ENCODE results near the gene MRPL20. TPM values are rescaled to one million over a fixed set of nuclear protein-coding genes. Genes with fewer than 3 reads are reported as not detected.

The MRPL20 gene
- total and polyA plus RNA-seq, 2 donors (not counting 3 experiments of a cell fraction or from before 2014, with no cell fraction given): 134 to 152 TPM

GRCh38 chr1:1425426-1425752 is 18.3 kb upstream of the MRPL20 start:
- Histone ChIP-seq H3K9me3 (replicated peaks; ENCODE audit: control insufficient read depth, insufficient read depth, low read length) (no peaks in the 10 kb centered on the region), H3K27ac (ENCODE audit: insufficient read depth, low read depth, low read length) (no peak overlapping the region), H2AFZ (ENCODE audit: low read depth, low read length) (no peak overlapping the region), H3K27me3 (ENCODE audit: control insufficient read depth in 2 of 2, insufficient read depth in 2 of 2, low read length in 2 of 2) (no peaks in the 10 kb centered on the region), H3K9me1 (replicated peaks; ENCODE audit: control insufficient read depth, extremely low read depth, insufficient read depth, low read length) (no peaks in the 10 kb centered on the region), H3K9ac (replicated peaks; ENCODE audit: extremely low read depth, insufficient read depth, low read length) (no peak overlapping the region), H4K20me1 (replicated peaks; ENCODE audit: control insufficient read depth, extremely low read depth, insufficient read depth, low read length) (no peaks in the 10 kb centered on the region), H3K36me3 (ENCODE audit: control insufficient read depth in 2 of 2, extremely low read depth in 1 of 2, insufficient read depth in 2 of 2, low read length in 2 of 2) (no peaks in the 10 kb centered on the region), H3K79me2 (ENCODE audit: control insufficient read depth, insufficient read depth, low read length) (no peaks in the 10 kb centered on the region), H3K4me1 (ENCODE audit: control insufficient read depth, extremely low read depth, insufficient read depth, low read length) (peaks cover 7% of the 10 kb centered on the region), H3K4me3 (replicated peaks in 1 of 3; ENCODE audit: insufficient read depth in 1 of 3, low read depth in 1 of 3, low read length in 3 of 3) (no peak overlapping the region), H3K4me2 (ENCODE audit: insufficient read depth, low read length) (no peak overlapping the region)
- intact Hi-C loops (cut with micrococcal nuclease) (no loop called here), dilution Hi-C loops (cut with MboI; ENCODE audit: extremely low pct_ligation_motif_present, low sequenced_read_pairs) (no loop called here)
- no peak for FAIRE-seq
- BruUV-seq (replicated peaks): no TSS peak
- no peak for DNase-seq (ENCODE audit: low read depth, low spot score)
- ChIA-PET CTCF (interaction anchor here (2.9 kb wide), 1 partner anchor 16 kb away, joined by 8 read pairs; no protein-coding TSS in a partner anchor), POLR2A (no interaction called here)
- TF ChIP-seq MAX (IDR thresholded peaks at IDR 0.05; ENCODE audit: insufficient read depth, insufficient read length): no peak
- no peak for TF ChIP-seq EZH2 (IDR thresholded peaks at IDR 0.05; ENCODE audit: borderline replicate concordance, low read depth, low read length, severe bottlenecking)
- no peak for TF ChIP-seq POLR2AphosphoS5 (IDR thresholded peaks at IDR 0.05; ENCODE audit: insufficient read depth, low read depth, low read length)
- no peak for TF ChIP-seq JUN (IDR thresholded peaks at IDR 0.05; ENCODE audit: borderline replicate concordance, insufficient read depth, insufficient read length, low read depth)
- no peak for TF ChIP-seq POLR2A (IDR thresholded peaks at IDR 0.05; ENCODE audit: low read depth, low read length)
- TF ChIP-seq, protein P1, sequence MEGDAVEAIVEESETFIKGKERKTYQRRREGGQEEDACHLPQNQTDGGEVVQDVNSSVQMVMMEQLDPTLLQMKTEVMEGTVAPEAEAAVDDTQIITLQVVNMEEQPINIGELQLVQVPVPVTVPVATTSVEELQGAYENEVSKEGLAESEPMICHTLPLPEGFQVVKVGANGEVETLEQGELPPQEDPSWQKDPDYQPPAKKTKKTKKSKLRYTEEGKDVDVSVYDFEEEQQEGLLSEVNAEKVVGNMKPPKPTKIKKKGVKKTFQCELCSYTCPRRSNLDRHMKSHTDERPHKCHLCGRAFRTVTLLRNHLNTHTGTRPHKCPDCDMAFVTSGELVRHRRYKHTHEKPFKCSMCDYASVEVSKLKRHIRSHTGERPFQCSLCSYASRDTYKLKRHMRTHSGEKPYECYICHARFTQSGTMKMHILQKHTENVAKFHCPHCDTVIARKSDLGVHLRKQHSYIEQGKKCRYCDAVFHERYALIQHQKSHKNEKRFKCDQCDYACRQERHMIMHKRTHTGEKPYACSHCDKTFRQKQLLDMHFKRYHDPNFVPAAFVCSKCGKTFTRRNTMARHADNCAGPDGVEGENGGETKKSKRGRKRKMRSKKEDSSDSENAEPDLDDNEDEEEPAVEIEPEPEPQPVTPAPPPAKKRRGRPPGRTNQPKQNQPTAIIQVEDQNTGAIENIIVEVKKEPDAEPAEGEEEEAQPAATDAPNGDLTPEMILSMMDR (IDR thresholded peaks at IDR 0.05; ENCODE audit: extremely low read depth in 1 of 2, insufficient read depth in 1 of 2, low read depth in 1 of 2, low read length in 2 of 2): no peak
- no peak for TF ChIP-seq FOS (IDR thresholded peaks at IDR 0.05; ENCODE audit: borderline replicate concordance, insufficient read depth, low read length)
- TF ChIP-seq MYC (IDR thresholded peaks at IDR 0.05; ENCODE audit: low read depth, low read length): no peak
- no peak for TF ChIP-seq GATA2 (IDR thresholded peaks at IDR 0.05; ENCODE audit: insufficient read depth, insufficient read length, low read depth, low read length)
